GM18508 (cell line): Measurements from ENCODE around the gene NRF1.

Experiments used
- ATAC-seq: cut with Tn5 transposase; IDR thresholded peaks from one replicate; pipeline ENCODE4 v1.9.1; 2021; ENCODE audit warnings: moderate number of reproducible peaks; ENCODE audit not compliant: insufficient read depth, unreplicated experiment

Gene NRF1

GRCh38 chr7:129765352-129765751 lies 153.8 kb downstream of the NRF1 start:
- no peak for ATAC-seq

DNA sequence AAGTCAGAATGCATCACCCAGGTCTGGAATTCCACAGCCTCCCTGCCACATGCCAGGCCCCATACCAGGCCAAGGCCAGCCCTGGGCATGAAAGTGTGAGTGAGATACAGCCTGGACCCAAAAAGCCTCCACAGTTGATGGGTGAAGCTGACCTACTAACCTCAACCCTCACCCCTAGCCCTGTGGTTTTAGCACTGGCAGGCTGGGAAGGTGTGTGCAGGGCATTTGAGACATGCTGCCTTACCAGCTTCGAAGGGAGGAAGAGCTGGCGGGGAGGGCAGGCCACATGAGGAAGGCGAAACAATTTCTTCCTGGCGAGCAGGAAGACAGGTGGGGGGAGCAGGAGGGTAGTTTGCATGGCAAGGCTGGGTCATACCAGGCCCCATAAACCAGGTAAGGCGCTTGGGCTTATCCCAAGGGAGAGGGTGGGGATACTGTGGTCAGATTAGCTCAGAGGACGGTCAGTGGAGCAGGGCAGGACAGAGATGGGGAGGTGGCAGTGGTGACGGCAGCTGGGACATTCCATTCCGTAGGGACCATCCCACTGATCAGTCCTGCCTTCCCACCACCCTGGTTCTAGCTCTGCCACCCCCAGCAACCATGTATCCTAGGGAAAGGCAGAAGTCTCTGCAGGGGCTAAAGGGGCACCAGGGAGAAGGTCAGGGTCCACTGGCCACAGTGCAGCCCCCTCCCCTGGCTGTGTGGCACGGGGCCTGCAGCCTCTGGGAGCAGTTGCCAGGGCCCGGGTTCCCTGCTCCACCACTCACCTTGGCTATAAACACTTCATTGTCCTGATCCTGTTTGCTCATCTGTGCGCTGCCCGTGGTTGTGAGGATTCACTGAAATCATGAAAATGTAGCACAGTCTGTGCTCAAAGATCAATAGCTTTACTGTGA lies 155.8 kb downstream of the NRF1 start:
- ATAC-seq: no peak

GRCh38 chr7:129768614-129769399 lies 157.3 kb downstream of the NRF1 start:
- ATAC-seq: no peak

GRCh38 chr7:129769400-129769774 lies 157.9 kb downstream of the NRF1 start:
- no peak for ATAC-seq

- ATAC-seq: no peak
These were observed 158.6 kb downstream of the NRF1 start for GRCh38 chr7:129769866-129770808.

- no peak for ATAC-seq
These were observed 159.8 kb downstream of the NRF1 start for GRCh38 chr7:129771201-129771927.

DNA sequence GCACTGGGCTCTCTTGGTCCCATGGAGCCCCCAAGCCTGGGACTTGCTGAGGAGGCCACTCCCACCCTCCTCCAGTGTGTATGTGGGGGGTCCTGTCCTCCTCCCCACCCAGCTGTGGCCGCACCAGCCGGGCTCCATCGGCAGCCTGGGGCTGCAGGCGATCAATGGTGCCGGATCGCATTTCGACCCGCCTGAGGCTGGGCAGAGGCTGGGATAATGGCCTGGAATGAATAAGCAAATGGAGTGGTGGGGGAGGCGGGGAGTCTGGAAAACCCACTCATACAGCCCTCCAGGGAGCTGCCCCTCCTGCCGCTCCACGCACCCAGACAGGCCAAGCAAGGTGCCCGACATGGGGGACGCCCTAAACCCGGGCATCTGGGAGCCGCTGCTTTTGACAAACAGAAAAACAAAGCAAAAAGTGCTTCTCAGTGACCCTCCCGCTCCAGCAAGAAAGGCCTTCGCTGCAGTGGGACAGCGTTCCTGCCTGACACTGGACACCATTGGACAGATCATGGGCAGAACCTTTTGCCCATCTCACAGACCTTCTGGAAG lies 160.5 kb downstream of the NRF1 start:
- no peak for ATAC-seq

GRCh38 chr7:129772646-129773280 lies 161.2 kb downstream of the NRF1 start:
- ATAC-seq: no peak

- ATAC-seq: no peak
These were observed 161.8 kb downstream of the NRF1 start for GRCh38 chr7:129773328-129773731.

DNA sequence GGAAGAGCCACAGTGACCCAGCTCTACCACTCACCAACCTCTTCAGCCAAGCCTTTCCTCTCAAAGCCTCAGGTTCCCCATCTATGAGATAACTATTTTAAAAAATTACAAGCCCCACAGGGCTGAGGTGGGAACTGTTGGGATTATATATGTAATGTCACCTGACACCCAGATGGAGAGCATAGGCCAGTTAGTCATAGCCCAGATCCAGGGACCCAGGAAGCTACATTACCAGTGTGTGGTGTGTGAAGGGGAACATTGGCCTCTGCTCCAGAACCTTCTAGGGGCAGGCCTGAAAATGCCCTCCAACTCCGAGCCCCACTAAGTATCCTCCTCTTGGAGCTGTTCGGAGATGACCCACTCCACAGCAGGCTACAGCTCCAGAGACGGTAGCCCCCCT lies 162.4 kb downstream of the NRF1 start:
- no peak for ATAC-seq

GRCh38 chr7:129774359-129774758 lies 162.8 kb downstream of the NRF1 start:
- no peak for ATAC-seq

- no peak for ATAC-seq
These were observed 163.6 kb downstream of the NRF1 start for GRCh38 chr7:129774871-129775694.

GRCh38 chr7:129775695-129776361 lies 164.3 kb downstream of the NRF1 start:
- ATAC-seq: no peak

- ATAC-seq: no peak
These were observed 164.8 kb downstream of the NRF1 start for GRCh38 chr7:129776362-129776722.

- ATAC-seq: no peak
These were observed 165.8 kb downstream of the NRF1 start for GRCh38 chr7:129777195-129777844.

DNA sequence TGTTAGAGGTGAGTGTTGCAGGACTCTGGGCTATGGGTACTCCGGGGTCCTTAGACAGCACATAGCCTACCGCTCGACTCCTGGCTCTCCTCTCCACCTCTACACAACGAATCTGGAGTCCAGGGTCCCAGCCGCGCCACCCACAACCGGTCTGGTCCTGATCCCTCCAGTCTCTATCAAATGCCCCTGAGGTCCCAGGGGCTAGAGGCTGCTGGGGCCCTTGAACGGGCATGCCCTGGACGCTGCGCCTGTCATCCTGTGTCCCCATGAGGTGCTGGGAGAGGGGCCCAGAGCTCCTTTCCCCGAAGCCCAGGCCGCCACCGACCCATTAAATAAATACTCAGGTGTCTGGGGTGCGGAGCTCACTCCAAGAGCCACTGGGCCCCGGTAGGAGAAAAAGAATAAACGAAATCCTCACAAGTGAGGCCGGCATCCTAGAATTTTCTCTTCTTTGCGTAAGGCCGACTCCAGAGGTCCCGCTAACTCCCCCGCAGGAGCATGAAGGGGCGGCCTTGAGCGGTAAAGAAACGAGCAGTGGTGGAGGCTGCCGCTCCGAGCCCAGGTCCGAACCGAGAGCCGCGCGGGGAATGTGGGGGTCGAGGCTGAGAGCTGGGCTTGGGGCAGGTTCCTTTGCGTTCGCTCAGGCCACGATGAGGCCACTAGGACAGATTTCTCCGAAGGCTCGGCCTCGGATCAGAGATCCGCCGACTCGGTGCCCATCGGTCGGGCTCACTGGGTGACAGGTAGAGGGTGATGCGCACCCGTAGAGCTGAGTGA lies 166.7 kb downstream of the NRF1 start:
- no peak for ATAC-seq
